ENCODE data around the gene PLXNB2.

PLXNB2 gene

GRCh38 chr22:50313600-50313999 is 6.2 kb upstream of the PLXNB2 start:
- Mint-ChIP-seq H3K36me3 (ENCODE audit: low read depth) (no peaks in the 10 kb centered on the region), H3K27ac (no peak overlapping the region), H3K27me3 (ENCODE audit: low read depth) (peaks cover 6% of the 10 kb centered on the region), H3K9me3 (no peaks in the 10 kb centered on the region), H3K4me3 (no peak overlapping the region), H3K4me1 (peaks cover 5% of the 10 kb centered on the region)
- TF ChIP-seq, protein P1, sequence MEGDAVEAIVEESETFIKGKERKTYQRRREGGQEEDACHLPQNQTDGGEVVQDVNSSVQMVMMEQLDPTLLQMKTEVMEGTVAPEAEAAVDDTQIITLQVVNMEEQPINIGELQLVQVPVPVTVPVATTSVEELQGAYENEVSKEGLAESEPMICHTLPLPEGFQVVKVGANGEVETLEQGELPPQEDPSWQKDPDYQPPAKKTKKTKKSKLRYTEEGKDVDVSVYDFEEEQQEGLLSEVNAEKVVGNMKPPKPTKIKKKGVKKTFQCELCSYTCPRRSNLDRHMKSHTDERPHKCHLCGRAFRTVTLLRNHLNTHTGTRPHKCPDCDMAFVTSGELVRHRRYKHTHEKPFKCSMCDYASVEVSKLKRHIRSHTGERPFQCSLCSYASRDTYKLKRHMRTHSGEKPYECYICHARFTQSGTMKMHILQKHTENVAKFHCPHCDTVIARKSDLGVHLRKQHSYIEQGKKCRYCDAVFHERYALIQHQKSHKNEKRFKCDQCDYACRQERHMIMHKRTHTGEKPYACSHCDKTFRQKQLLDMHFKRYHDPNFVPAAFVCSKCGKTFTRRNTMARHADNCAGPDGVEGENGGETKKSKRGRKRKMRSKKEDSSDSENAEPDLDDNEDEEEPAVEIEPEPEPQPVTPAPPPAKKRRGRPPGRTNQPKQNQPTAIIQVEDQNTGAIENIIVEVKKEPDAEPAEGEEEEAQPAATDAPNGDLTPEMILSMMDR (IDR thresholded peaks at IDR 0.05; ENCODE audit: unreplicated experiment in 3 of 3): no peak

- H3K4me1 Mint-ChIP-seq: peaks cover 7% of the 10 kb centered on the region
- peaks cover 6% of the 10 kb centered on the region for H3K27me3 Mint-ChIP-seq (ENCODE audit: low read depth)
- no peak overlapping the region for H3K27ac Mint-ChIP-seq
- no peak overlapping the region for H3K4me3 Mint-ChIP-seq
- no peaks in the 10 kb centered on the region for H3K9me3 Mint-ChIP-seq
- no peaks in the 10 kb centered on the region for H3K36me3 Mint-ChIP-seq (ENCODE audit: low read depth)
- TF ChIP-seq, protein P1 (IDR thresholded peaks at IDR 0.05; ENCODE audit: unreplicated experiment in 3 of 3): no peak
Measured at GRCh38 chr22:50313021-50313420, 5.6 kb upstream of the PLXNB2 start.

DNA sequence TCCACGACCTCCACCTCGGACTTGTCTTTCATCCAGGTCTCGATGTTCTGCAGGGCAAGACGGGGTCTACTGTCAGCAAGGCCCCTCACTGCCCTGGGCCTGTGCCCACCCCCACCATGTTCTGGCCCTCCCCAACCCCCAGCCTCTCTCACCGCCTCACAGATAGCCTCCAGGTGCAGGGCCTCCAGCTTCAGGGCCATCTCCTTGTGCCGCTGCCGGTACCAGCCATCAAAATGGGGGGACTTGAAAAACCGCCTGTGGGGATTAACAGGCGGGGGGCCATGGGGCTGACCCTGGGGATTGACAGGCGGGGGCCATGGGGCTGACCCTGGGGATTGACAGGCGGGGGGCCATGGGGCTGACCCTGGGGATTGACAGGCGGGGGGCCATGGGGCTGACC is 4.9 kb upstream of the PLXNB2 start:
- Mint-ChIP-seq H3K27ac (no peak overlapping the region), H3K4me3 (no peak overlapping the region), H3K36me3 (ENCODE audit: low read depth) (no peaks in the 10 kb centered on the region), H3K27me3 (ENCODE audit: low read depth) (peaks cover 6% of the 10 kb centered on the region), H3K4me1 (peaks cover 7% of the 10 kb centered on the region), H3K9me3 (no peaks in the 10 kb centered on the region)
- TF ChIP-seq, protein P1 (IDR thresholded peaks at IDR 0.05; ENCODE audit: unreplicated experiment in 3 of 3): no peak

- Mint-ChIP-seq H3K36me3 (ENCODE audit: low read depth) (no peaks in the 10 kb centered on the region), H3K9me3 (no peaks in the 10 kb centered on the region), H3K27ac (no peak overlapping the region), H3K27me3 (ENCODE audit: low read depth) (peaks cover 6% of the 10 kb centered on the region), H3K4me1 (peaks cover 7% of the 10 kb centered on the region), H3K4me3 (no peak overlapping the region)
- TF ChIP-seq, protein P1 (IDR thresholded peaks at IDR 0.05; ENCODE audit: unreplicated experiment in 3 of 3): no peak
Measured at GRCh38 chr22:50311606-50312351, 4.3 kb upstream of the PLXNB2 start.

DNA sequence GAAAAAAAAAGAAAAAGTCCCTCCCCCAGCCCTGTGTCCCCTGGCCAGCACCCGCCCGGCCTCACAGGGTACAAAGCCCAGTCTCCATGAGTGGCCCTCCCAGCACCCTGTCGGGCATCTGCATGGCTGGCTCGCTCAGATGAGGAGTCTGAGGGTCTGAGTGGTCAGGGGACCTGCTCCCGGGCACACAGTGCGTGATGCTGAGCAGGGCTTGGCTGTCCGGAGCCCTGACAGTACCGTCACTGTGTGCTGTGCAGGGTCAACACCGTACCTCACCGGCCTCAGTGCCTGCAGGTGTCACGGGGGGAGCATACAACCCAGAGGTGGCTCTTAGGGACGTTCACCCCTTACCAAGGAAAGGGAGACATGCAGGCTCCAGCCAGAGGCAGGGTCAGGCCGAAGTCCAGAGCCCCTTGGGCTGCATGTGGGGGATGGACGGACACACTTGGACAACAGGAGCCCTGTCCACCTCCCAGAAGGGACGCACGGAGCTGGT is 3.6 kb upstream of the PLXNB2 start:
- H3K27ac Mint-ChIP-seq: peak overlapping the region in 1 of 3 experiments; percentile 45
- TF ChIP-seq, protein P1 (IDR thresholded peaks at IDR 0.05; ENCODE audit: unreplicated experiment in 3 of 3): no peak
- H3K9me3 Mint-ChIP-seq: no peaks in the 10 kb centered on the region
- H3K4me3 Mint-ChIP-seq: no peak overlapping the region
- H3K27me3 Mint-ChIP-seq (ENCODE audit: low read depth): peaks cover 6% of the 10 kb centered on the region
- H3K36me3 Mint-ChIP-seq (ENCODE audit: low read depth): no peaks in the 10 kb centered on the region
- H3K4me1 Mint-ChIP-seq: peaks cover 8% of the 10 kb centered on the region

Measured in nephron (organoid).